Measurements from ENCODE around the gene MRPS18A.

DNA sequence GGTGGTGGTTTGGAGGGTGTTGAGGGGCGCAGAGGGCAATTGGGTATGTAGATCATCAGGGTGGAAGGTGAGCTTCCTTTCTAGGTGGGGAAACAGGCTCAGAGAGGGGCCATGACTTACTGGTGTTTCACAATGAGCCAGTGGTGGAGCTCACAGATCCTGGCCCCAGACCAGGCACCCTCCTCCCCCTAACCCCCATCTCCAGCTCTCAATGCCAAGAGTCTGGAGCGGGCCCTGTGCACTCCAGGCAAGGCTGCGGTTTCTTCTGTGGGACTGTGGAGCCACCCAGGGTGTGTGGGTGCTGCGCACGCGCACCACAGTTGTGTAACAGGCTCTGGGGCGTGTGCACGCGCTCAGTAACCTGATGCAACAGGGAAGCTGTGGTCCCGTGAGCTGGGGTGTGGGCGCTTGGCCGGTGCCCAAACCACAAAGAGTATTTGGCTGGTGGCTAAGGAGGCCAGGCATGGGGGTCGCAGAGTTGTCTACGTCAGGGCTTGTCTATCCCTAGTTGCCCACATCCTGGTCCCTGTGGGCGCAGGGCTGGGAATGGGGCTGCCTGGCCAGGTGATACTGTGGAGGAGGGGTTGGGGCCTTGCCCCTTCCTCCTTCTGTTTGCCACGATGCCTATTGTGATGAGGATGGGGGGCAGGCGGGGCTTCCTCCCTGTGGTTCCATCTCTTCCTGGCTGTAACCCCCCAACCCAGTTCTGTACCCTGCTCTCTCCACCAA lies 37.5 kb upstream of the MRPS18A start:
- TF ChIP-seq EZH2 (IDR thresholded peaks at IDR 0.05; ENCODE audit: low read length, unreplicated experiment): no peak
- TF ChIP-seq, protein P1, sequence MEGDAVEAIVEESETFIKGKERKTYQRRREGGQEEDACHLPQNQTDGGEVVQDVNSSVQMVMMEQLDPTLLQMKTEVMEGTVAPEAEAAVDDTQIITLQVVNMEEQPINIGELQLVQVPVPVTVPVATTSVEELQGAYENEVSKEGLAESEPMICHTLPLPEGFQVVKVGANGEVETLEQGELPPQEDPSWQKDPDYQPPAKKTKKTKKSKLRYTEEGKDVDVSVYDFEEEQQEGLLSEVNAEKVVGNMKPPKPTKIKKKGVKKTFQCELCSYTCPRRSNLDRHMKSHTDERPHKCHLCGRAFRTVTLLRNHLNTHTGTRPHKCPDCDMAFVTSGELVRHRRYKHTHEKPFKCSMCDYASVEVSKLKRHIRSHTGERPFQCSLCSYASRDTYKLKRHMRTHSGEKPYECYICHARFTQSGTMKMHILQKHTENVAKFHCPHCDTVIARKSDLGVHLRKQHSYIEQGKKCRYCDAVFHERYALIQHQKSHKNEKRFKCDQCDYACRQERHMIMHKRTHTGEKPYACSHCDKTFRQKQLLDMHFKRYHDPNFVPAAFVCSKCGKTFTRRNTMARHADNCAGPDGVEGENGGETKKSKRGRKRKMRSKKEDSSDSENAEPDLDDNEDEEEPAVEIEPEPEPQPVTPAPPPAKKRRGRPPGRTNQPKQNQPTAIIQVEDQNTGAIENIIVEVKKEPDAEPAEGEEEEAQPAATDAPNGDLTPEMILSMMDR (conservative IDR thresholded peaks at IDR 0.05; ENCODE audit: low read depth, low read length): no peak
- peak; percentile 80 for TF ChIP-seq EZH2phosphoT487 (IDR thresholded peaks at IDR 0.05; ENCODE audit: borderline replicate concordance, low read length)

All from PC-3 (cell line).